NCI-H1694 (cell line): Measurements from ENCODE around the gene KCNJ4.

Experiments used
- DNase-seq: peaks from one replicate; lab custom pipeline; 2025; lab: John Stamatoyannopoulos, UW

The KCNJ4 gene

DNA sequence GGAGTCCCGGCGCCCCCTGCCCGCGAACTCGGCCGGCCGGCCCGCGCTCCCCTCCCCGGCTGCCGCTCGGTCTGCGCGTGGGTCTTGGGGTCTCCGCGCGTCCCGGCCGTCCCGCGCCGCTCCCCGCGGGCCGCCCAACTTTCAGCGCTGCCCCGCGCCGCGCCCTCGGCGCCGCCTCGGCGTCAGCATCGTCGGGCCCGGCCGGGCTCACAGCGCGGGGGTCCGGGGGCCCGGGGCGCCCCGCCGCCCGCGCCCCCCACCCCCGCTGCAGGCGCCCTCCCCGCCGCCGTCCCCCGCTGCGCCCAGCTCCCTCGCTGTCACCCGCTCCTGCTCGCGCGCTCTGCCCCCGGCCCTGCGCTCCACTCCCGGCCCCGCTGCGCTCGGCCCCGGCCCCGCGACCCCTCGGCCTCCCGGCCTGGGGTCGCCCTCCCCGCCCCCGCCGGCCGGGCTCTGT is at the start of gene KCNJ4:
TSS of gene KCNJ4 (minus strand) at position 124 of the 454 bp plus-strand sequence. CDS start 27,067 bp downstream, outside the sequence.
- no peak for DNase-seq

DNA sequence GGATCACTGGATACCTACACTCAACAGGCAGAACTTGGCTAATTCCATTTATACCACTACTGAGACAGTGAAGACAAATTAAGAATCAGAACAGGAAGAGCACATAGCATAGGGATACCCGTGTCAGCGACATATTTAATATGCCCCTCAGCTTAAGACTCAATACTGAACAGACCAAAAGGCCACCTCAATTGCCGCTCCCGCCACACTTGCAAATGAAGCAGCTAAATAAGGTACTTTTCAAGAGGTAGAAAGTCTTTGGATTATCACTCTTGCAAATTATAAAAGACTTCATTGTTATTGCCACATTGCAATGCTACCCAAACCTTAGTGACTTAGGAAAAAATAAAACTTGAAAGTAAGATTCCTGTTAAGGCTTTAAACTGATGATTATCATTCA is 48.0 kb upstream of the KCNJ4 start:
- DNase-seq: no peak

DNA sequence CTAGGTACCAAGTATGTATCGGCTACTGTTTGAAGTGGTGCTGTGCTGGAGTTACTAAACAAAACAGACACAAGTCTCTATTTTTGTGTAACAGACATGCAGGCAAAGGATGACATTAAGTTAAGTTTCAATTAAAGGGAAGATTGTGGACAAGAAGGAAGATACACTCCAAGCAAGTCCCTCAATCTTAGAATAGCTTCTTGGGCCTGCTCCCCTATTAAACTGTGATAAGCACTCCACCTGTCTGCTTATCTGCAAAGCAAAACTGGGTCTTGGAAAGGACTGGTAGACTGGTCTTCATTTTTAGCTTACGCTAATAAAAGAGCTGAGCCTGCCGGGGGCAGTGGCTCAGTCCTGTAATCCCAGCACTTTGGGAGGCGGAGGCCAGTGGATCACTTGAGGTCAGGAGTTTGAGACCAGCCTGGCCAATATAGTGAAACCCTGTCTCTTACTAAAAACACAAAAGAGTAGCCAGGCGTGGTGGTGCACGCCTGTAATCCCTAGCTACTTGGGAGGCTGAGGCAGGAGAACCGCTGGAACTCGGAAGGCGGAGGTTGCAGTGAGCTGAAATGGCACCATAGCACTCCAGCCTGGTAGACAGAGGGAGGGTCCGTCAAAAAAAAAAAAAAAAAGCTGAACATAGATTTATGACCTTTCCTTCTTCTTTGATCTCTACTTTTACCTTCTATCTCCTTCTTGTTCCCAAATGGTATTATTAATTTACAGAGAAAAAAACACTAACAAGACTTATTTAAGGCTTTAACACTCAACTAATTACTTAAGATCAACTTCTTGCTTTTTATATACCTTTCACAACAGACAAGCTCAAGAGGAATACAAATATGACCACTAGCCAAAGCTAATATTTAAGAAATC is 47.0 kb upstream of the KCNJ4 start:
- DNase-seq: no peak

DNA sequence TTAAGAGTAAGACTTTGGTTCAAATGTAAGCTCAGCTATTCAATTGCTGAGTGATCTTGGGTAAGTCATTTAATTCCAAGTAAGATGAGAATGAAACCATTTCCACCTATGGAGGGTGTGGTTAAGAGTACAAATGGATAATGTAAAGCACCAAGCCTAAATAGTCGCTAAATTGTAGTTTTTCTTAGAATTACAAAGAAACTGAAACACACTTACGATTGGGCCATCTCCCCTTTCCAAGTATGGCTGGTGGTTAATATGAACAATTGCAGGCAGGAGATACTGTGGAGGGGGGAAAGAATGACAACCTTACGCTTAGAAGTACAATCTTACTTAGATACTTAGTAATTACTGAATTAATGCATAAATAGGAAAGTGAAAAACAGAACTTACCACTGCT is 42.9 kb upstream of the KCNJ4 start:
- DNase-seq: no peak

DNA sequence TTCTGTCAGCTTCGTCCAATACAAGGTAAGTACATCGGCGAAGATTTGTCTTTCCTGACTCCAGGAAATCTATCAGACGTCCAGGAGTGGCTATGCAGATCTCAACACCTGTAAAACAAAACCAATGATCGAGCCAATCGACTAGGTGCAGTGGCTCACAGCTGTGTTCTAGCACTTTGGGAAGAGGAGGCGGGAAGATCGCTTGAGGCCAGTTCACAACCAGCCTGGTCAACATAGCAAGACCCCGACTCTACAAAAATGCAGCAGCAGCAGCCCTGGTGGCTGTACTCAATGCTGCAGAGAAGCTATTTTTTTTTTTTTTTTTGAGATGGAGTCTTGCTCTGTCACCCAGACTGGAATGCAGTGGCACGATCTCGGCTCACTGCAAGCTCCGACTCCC is 39.9 kb upstream of the KCNJ4 start:
- no peak for DNase-seq

DNA sequence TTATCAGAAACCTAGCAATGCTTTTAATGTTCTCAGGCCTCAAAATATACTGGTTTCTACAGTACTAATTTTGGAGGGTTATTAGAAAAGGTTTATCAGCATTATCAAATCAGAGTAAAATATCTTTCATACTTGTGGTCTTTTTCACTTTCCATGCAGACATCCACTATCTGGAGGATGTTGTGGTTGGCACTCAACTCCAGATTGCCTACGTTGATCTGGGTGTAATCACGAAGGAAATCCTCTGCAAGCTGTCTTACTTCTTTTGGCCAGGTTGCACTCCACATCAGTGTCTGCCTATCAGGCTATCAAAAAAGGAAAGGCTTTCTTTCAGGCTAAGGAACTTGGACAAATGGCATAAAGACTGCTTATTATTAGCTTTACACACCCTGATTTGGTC is 39.5 kb upstream of the KCNJ4 start:
- DNase-seq: no peak

DNA sequence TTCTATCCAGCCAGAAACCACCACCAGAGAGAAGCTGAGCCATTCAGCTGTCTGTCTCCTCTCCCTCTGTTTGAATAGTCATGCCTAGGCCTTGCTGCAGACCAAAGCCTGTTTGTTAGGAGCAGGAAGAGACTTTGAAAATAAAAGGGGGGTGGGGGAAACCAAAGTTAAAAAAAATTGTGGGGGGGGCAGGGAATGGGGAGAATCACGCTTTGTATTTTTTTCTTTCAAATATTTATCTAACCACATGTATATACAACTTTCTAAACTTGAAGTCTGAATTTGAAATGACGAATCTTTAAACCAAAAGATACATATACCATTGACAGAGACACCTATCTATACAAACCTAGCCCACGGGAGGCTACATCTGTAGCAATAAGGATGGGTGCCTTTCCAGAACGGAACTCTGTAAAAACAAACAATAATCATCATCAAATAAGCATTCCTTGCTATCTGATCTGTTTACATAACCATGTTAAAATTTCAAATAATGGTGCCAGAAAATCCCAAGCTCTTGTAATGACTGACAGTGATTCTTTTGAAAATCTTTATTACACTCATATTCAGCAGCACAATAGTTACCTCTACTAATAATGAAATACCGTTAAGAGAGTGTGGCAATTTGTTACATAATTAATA is 36.8 kb upstream of the KCNJ4 start:
- no peak for DNase-seq

DNA sequence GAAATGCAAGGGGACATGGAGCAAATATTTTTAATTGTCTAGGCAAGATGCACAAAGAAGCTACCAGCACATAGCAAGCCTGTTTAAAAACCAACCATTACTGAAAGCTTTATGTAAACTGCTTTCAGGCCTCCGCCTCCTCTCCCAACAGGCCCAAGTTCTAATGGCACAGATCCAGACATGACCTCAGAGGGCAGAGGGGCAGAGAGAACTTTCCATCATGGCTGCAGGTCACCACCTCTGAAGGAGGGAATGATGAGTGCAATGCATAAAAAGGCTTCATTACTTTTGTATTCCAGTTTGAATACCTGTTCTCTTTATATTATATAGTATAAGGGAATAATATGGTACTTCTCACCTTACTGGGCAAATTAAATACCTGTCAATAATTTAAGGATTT is 35.9 kb upstream of the KCNJ4 start:
- no peak for DNase-seq

DNA sequence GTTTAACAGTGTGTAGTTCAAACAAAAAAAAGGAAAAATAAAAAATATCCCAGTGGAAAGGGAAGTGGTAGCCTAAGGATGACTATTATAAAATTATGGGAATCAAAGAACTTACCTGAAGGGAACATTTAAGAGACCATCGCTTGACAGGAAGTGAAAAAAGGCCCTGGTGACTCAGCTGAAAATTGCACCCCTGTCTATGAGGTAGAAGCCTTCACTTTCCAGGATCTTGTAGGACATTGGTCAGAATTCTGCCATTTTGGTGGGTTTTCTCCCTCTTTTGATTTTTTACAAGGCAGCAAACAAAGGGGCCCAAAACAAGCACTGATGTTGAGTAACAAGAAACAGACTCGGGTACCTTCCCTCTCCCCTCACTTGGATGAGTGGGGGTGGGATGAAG is 35.5 kb upstream of the KCNJ4 start:
- no peak for DNase-seq

DNA sequence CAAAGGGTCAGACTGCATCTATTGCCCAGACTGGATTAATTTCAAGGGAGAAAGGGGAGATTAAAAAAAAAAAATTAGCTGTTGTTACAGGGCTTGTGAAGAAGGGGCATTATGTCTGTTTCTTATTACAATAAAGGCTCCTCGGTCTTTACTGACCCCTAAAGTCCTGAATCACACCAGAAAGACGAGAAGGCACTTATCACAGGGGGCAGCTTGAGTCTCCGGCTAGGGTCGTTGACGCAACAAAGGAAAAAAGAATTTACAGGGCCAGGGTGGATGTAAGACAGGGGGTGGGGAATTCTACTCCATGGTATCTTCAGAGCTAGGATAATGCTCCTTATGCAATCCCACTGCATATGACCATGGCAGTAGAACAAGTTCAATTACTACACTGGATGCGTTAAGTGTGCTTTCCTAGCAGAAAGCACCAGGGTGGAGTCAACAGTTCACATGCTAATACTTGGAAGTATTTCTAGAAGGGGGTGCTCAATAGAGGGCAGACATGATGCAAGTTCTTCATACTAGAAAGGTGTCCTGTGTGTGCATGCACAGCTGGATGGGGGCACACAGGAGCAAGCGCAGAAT is 34.7 kb upstream of the KCNJ4 start:
- no peak for DNase-seq

DNA sequence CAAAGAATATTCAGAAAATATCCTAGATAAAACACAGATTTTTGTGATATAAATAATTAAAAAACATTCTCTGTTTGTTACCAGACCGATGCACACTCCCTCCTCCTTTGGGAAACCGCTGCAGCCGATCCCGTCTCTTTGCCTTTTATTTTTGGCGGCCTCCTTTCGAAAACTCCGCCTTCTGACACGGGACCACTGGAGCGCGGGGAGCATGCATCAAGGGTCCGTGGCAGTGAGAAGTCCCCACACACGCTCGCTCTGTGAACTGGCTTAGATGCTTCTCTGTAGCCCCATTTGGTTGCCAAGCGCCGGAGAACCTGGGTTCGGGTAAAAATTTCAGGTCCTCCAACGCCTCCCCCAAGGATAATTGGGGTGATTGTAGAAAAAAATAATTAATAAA is 34.1 kb upstream of the KCNJ4 start:
- no peak for DNase-seq

DNA sequence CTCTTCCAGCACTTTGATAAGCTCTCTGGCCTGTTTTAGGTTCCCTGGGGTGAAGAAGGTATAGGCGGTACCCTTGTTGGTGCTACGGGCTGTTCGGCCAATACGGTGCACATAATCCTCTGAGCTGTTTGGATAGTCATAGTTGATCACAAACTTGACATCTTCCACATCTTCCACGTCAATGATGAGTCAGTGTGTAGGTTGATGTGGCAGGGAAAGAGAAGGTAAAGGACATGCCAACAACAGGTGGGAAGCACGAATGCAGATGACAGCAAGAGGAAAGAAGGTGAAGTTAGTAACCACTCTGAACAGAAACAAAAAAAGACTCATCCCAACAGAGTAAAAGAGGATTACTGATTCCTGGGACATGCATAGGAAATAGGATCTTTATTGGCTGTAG is 32.9 kb upstream of the KCNJ4 start:
- no peak for DNase-seq

DNA sequence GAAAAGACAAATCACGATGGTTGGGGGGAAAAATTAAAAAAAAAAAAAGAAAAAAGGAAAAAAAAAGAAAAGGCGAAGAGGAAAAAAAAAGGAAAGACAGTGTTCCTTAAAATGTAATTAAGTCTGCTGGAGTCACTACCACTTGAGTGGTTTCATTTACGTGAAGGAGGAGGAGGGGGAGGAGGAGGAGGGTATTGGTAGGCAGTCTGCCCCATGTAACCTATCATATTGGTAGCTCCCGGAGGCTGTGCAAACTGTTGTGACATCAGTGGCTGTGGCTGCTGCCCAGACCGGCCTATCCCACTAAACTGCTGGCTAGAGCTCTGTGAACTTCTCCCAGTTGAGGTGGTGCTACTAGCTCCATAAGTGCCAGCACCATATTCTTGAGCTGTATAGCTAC is 30.8 kb upstream of the KCNJ4 start:
- DNase-seq: no peak

DNA sequence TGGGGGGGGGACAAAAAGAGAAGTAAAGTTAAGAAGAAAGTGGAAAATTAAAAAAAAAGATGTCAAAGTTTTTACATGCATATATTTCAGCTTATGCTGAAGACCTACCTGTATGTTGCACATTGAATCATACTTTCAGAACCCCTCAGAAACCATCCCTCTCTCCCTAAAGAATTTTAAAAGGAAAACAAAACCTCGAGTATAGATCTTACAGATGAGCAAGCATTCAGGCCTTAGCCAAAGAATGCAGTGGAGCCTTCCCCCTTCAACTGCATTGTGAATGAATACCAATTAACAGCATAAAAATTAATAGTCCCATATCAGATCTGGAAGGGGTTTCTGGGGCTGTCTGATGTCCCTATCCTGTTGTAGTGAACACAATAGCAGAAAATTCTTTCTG is 29.2 kb upstream of the KCNJ4 start:
- DNase-seq: no peak

DNA sequence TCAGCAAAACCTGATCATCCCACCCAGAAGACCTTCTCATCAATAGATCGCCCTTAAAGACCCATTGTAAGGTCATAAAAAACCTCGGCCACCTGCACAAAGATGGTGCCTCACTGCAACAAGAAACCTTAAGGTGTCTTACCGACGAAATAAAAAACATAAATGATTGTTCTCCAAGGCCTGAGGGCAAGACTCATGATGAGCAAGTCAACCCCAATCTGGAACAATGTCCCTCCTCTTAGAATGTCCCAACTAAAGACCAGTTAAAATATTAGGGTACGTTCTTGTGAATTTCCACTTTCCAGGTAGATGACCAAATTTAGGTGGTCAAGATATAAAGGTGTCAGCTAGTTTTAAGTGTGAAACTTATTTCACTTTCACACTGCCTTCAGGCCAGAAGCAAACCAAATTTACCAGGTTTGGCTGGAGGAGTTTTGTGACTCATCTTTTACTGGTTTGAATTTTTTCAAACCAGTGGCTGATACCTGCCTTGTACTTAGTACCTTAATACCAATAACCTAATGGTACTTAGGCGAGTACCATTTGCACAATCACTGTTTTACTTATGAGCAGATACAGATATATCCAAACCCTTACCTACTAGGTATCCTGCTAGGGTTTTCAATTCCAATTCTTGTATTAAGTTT is 27.8 kb upstream of the KCNJ4 start:
- no peak for DNase-seq

DNA sequence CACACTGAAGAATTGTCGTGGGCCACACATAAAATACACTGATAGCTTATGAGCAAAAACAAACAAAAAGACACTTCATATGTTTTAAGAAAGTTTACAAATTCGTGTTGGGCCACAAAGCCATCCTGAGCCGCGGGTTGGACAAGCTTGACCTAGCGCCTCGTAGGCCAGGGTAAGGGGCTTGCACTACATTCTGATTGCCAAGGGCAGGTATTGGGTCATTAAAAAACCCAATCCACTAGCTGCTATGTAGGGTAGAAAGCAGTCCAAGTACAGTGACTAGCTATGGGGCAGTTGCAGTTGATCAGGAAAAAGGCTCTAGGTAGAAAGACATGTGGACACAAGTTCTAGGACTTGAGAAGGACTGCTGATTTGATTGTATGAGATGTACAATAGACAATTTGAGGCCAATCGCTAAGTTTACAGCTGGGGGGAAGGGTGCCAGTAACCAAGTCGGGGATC is 26.9 kb upstream of the KCNJ4 start:
- DNase-seq: no peak

DNA sequence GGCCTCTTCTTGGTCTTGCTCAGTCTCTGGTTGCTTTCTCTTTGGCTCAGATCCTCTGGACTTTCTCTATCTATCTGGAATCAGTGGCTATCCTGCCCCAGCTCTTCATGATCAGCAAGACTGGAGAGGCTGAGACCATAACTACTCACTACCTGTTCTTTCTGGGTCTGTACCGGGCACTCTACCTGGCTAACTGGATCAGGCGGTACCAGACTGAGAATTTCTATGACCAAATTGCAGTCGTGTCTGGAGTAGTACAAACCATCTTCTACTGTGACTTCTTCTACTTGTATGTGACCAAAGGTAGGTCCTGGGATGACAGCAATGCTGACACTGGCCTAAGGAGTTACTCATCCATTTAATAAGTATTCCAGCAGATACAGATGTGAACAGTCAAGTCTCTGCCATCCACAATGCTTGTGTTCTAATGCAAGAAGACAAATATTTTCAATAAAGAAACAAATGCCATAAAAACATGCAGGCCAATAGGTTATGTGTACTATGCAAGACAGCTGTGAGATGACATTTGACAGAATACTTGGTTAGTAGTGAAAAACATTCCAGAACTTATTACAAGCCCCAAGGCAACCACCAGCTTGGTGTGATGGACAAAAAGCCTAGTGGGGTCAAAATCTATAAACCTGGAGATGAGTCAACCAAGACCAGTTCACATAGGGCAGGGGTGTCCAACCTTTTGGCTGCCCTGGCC is 26.3 kb upstream of the KCNJ4 start:
- DNase-seq: no peak

DNA sequence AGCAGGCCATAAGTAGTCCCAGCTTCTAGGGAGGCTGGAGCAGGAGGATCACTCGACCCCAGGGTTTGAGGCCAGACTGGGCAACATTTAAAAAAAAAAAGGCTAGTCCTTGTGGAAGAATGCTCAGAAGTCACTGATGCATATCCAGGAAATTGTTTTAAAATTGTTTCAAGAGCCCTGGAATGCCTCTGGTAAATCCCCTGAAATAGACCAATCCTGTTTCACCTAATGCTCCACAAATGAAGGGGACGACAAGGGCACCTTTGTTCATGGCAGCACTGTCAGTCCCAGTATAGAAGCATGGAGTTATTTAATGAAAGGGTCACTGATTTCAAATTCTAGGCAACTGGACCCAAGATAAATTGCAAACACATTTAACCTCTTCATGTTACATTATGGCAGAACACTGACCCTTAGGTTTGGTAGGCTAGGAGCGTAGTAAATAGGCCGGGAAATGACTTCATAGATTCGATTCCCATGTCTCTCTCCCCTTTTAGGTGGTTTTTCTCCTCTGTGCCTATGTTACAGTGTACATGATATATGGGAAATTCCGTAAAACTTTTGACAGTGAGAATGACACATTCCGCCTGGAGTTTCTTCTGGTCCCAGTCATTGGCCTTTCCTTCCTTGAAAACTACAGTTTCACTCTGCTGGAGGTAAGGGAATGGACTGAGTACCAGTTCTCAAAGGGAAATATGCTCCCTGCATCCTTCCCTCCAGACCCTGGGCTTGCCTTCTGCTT is 24.3 kb upstream of the KCNJ4 start:
- DNase-seq: no peak

DNA sequence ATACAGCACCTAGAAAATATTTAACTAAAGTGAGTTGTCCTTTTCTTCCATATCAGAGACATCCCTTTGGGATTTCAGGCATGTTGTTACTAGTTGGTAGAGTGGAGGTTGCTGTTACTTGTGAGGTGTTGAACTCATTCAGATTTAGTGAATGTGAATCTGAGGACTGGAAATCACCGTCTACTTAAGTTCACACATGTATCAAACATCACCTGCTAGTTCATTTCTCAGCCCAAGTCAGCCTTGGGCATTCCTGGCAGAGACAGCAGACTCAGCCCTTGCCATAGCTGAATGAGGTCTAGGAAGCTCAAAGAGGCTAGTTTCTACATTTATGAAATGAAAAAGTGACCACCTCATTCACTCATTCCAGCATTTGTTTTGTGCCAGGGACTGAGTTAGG is 22.6 kb upstream of the KCNJ4 start:
- no peak for DNase-seq

DNA sequence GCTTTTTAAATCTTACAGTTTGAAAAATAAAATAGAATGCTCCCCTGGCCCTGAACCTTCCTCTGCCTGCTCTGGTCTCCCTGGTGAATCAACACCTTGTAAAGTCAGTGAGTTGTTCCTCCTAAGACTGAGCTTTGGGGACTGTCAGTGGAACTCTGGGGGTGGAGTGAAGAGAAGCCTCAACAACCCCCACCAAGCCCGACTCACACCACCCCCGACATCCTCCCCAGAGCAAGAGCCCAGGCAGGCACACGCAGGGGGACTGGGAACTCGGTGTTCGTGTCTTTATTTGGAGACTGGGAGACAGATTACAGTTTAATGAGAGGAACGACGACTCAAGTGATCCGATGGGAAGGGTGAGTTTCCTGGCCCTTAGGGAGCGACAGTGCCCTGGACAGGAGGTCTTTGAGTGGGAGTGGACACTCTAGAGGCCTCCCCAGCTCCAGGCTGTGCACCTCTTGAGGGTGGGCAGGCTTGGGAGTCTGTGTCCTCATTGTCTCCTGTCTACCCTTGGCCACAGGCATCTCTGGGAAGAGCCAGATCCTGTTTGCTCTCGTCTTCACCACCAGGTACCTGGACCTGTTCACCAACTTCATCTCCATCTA is 19.1 kb upstream of the KCNJ4 start:
- no peak for DNase-seq

DNA sequence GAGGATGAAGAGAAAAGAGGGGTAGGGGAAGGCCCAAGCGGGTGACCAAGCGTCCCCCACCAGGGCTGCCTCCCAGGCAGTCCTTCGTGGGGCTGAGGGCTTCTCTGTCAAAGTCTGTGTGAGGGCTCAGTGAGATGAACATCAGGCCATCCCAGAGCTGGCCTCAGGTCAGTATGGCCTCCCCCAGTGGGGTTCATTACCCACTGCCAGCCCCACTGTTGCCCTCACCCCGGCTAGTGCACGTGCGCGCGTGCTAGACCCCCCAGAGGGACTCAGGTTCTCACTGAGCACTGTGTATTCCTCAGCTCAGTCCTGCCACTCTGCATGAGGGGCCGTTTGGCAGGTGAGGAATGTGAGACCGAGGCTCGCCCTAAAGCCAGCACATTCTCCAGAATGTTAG is 16.2 kb upstream of the KCNJ4 start:
- no peak for DNase-seq
